ENCODE results near the gene FKBP10.
"Not testable (repeated sequence)": the region's sequence is repeated elsewhere in the genome, so short reads cannot be mapped to it uniquely, and the experiment has no call there.

The FKBP10 gene, protein sequence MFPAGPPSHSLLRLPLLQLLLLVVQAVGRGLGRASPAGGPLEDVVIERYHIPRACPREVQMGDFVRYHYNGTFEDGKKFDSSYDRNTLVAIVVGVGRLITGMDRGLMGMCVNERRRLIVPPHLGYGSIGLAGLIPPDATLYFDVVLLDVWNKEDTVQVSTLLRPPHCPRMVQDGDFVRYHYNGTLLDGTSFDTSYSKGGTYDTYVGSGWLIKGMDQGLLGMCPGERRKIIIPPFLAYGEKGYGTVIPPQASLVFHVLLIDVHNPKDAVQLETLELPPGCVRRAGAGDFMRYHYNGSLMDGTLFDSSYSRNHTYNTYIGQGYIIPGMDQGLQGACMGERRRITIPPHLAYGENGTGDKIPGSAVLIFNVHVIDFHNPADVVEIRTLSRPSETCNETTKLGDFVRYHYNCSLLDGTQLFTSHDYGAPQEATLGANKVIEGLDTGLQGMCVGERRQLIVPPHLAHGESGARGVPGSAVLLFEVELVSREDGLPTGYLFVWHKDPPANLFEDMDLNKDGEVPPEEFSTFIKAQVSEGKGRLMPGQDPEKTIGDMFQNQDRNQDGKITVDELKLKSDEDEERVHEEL

GRCh38 chr17:41812381-41813151, at the start of gene FKBP10:
FKBP10 (plus strand) TSS chr17:41813004; CDS start chr17:41813035, 31 bp downstream.
- peak; percentile 15 for DNase-seq

DNA sequence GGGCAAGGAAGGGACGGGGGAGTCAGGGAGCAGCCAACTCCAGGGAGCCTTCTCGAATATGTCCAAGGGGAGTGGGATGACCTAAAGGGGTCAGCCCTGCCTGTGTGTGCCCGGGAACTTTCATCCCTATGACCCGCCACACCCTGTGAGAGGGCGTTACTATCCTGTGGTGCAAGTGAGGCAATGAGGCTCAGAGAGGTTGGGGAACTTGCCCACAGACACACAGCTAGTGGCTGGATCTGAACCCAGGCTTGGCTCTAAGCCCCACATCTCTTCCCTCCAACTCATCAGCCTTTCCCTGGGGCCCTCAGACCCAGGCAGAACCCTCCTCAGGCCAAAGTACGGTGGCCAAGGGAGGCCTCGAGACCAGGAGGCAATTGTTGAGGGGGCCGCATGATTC, 49.5 kb upstream of the FKBP10 start:
- DNase-seq = no peak

- no peak for DNase-seq
Observed at GRCh38 chr17:41766135-41766534, 46.7 kb upstream of the FKBP10 start.

DNA sequence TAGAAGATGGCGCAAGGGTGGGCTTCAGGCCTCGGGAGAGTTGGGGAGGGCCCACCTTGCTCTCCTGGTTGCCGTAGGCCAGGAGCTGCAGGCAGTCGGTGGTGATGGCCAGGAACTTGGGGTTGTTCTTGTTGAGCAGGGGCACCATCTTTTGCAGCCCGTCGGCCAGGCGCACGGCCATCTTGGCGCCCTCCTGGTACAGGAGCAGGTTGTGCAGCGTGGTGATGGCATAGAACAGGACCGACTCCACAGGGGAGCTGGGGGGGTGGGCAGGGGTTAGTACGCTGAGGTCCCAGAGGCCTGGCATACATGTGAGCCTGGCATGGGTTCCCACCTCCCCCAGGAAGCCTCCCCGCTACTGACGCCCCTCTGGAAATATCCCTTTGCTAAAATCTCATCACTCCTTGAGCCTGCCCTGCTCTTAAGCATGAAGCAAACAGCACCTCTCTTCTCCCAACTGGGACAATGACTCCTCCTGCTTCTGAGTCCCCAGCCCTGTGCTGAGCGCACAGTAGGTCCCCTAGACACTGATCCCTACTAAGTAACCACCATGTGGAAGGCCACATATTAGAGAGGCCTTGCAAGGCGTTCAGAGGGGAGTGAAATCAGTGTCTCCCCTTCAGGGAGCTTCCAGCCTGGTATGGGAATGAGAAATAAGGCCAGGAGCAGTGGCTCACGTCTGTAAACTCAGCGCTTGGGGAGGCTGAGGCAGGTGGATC, 45.3 kb upstream of the FKBP10 start:
- DNase-seq = no peak

DNA sequence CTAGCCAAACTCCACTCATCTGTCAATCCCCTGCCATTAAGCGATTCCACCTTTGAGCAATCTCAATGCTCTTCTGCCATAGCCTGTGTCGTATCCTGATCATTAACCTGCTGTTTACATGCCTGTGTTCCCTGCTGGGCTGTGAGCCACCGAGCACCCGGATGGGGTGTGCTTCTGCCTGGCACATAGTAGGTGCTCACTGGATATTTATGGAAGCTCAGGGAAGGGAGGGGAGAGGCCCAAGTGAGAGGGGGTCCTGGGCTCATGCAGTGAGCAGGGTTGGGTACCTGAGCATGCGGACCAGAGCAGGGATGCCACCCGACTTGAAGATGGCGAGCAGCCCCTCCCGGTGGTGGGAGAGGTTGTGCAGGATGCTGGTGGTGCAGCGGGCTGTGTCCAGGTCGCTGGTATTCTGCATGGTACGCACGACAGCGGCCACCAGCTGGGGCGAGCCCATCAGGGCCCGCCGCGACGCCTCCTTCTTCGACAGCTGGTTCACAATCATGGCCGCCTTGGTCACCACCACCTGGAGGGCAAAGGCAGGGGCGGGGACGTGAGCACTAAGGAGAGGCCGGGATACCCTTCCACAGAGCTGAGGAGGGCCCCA, 44.0 kb upstream of the FKBP10 start:
- DNase-seq = no peak

- DNase-seq = no peak
Observed at GRCh38 chr17:41769346-41769862, 43.4 kb upstream of the FKBP10 start.

DNA sequence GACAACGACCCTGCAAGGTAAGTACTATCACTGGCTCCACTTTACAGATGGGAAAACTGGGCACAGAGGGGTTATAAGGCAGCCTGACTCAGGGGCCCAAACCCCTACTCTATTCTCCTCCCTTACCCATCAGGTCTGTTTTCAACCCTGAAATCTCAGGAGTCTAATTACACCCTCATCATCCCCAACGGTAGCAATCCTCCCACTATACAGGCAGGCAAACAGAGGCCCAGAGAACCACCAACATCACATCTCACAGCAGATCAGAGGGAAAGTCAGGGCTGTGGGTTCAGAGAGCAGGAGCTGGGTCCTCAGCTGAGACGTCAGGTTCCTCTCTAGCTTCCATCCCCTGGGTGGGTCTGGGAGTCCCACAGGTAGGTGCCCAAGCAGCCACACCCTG, 42.8 kb upstream of the FKBP10 start:
- DNase-seq = no peak

GRCh38 chr17:41771389-41772206, 41.2 kb upstream of the FKBP10 start:
- DNase-seq = no peak

DNA sequence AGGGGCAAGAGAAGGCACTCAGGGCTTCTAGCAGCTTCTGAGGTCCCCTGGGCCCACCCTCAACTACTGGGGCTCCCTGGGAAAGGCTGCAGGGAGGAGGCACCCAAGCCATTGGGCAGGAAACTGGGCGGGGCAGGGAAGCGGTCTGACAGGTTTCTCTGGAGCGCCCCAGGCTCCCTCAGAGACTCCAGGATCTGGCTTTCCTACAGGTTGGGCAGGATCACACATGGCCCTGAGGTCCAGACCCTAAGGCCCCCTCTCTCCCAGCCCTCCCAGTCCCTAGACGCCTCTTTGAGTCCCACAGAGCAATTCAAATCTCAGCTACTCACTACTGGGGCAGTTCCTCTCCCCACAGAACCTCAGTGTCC, 40.6 kb upstream of the FKBP10 start:
- DNase-seq = no peak

DNA sequence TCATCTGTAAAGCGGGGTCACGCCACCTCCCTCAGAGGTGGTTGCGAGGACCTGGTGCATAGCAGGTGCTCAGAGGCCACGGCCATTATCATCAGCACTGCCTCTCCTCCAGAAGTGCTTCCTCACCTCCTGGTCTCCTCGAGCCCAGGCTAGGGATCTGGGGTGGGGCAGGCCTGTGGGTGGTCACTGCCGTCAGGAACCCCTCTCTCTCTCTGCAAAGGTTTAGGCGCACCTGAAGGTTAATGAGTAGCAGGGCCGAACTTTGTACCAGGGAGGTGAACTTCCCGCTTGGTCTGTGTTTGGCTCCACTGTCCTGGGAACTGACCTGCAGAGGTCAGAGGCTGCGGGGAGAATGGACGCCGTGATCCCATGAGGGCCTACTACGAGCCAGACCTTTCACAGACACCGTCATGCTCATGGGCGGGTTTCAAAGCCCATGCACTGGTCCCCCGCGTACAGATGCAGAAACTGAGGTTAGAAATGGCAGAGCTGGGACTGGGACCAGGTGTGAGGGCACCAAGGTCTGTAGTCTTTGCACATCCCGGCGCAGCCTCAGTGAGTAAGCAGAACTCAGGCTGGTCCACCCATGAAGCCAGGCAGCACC, 40.1 kb upstream of the FKBP10 start:
- DNase-seq = no peak

DNA sequence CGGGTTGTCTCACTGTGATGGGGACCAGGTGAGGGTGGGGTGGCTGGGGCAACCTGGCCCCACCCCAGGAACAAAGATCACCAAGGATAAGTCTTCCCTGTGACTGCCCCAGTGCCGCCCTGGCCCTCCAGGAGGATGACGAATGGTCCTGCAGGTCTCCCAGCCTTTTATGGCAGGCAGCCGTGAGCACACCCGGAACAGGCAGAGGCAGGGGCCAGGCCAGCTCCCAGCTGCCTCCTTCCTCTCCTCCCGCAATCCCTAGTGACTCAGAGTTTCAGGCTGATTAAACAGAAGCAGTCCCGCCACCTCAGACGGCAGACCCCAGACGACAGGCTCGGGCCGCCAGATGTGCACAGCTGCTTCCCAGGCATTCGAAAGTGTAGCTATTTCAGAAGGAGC, 39.6 kb upstream of the FKBP10 start:
- DNase-seq = no peak

- no peak for DNase-seq
Observed at GRCh38 chr17:41773731-41774193, 39.0 kb upstream of the FKBP10 start.

GRCh38 chr17:41775394-41776226, 37.2 kb upstream of the FKBP10 start:
- DNase-seq = no peak

DNA sequence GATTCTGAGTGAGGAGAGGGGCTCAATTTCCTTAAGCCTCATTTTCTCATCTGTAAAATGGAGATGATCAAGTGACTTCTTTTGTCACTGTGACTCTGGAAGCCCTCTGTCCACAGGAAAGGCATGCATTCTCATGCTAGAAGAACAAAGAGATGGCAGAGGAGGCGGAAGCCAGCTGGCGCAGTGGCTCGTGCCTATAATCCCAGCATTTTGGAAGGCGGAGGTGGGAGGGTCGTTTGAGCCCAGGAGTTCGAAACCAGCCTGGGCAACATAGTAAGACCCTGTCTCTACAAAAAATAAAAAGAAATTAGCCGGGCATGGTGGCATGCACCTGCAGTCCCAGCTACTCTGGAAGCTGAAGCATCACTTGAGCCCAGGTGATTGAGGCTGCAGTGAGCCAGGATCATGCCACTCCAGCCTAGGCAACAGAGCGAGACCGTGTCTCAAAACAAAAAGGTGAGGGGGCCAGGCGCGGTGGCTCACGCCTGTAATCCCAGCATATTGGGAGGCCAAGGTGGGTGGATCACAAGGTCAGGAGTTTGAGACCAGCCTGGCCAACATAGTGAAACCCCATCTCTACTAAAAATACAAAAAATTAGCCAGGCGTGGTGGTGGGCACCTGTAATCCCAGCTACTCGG, 36.4 kb upstream of the FKBP10 start:
- DNase-seq = not testable (repeated sequence)

GRCh38 chr17:41777157-41777573, 35.6 kb upstream of the FKBP10 start:
- no peak for DNase-seq

DNA sequence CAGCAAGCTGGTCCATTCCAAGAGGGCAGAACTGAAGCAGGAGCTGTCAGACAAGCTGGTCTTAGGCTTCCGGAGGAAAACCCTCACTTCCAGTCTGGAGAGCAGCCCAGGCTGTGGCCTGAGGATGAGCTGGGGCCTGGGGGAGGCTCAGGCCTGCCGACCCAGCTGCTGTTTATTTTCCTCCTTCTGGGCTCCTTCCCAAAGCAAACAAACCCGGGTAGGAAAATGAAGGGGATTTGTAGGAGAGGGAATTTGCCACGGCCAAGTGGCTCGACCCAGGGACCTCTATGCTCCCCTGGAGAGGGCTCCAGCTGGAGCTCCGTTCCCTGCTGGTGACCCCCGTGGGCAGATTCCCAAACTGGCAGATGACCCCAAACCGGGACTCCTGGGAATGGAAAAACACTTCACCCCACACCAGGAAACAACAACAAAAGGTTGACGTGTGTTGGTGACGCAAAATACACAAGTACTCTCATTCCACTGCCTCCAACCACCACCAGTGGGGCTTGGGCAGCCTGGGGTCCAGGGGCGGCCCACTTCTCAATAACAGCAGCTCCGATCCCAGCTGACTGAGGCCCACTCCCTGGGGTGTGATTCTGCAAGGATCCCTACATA, 35.1 kb upstream of the FKBP10 start:
- no peak for DNase-seq

DNA sequence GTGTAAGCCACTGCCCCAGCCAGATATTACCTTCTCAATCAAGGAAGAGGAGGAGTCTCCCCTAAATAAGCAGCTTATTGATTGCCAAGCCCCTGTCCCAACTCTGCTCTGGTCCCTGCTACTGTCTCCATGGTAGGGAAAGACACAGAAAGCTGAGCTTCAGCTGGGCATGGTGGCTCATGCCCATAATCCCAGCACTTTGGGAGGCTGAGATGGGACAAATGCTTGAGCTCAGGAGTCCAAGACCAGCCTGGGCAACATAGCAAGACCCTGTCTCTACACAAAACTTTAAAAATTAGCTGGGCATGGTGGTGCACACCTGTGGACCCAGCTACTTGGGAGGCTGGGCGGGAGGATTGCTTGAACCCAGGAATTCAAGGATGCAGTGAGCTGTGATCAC, 32.9 kb upstream of the FKBP10 start:
- no peak for DNase-seq

- DNase-seq = no peak
Observed at GRCh38 chr17:41781404-41782110, 31.2 kb upstream of the FKBP10 start.
